CD14-positive monocyte (primary cell): Measurements from ENCODE around the gene FGD3. TPM values are rescaled to one million over a fixed set of nuclear protein-coding genes. Genes with fewer than 3 reads are reported as not detected.

Experiments used
- DNase-seq, 3 donors: peaks; one replicate each; pipeline ENCODE4 v3.0.0-alpha.2; 2011 to 2022
- H2AFZ ChIP-seq: 2 replicates; pipeline ENCODE4 v1.6.0; 2012; ENCODE audit warnings: mild to moderate bottlenecking, low read depth, low read length, inconsistent platforms; ENCODE audit not compliant: insufficient read depth, poor library complexity, severe bottlenecking
- H3K27ac ChIP-seq, 2 donors: 1 replicate in 1 of 2; 2 replicates in 1 of 2; pipeline ENCODE4 v1.5.1; 2012 to 2013; ENCODE audit warnings: low read length in 2 of 2, control low read depth in 1 of 2, inconsistent platforms in 1 of 2, low read depth in 1 of 2, mild to moderate bottlenecking in 1 of 2
- H3K27me3 ChIP-seq, 2 donors: one replicate each; pipeline versions ENCODE4 v1.6.0 to v1.6.1; 2011 to 2013; ENCODE audit warnings: low read length in 2 of 2; ENCODE audit not compliant: control insufficient read depth in 2 of 2, insufficient read depth in 2 of 2
- H3K36me3 ChIP-seq, 2 donors: replicated peaks in 1 of 2; 1 replicate in 1 of 2; 2 replicates in 1 of 2; pipeline versions ENCODE4 v1.5.1 to v1.6.1; 2012 to 2013; ENCODE audit warnings: low read length in 2 of 2, control low read depth in 1 of 2, inconsistent platforms in 1 of 2, mild to moderate bottlenecking in 1 of 2; ENCODE audit not compliant: insufficient read depth in 2 of 2, control insufficient read depth in 1 of 2
- H3K4me1 ChIP-seq, 2 donors: 1 replicate in 1 of 2; 2 replicates in 1 of 2; pipeline versions ENCODE4 v1.5.1 to v1.6.1; 2012 to 2013; ENCODE audit warnings: low read length in 2 of 2, control low read depth in 1 of 2, inconsistent platforms in 1 of 2, mild to moderate bottlenecking in 1 of 2, moderate library complexity in 1 of 2; ENCODE audit not compliant: insufficient read depth in 2 of 2, control insufficient read depth in 1 of 2
- H3K4me2 ChIP-seq: replicated peaks from 2 replicates; pipeline ENCODE3; 2012; ENCODE audit warnings: low read length, moderate library complexity, mild to moderate bottlenecking; ENCODE audit not compliant: poor library complexity, severe bottlenecking; ENCODE audit errors: extremely low read depth
- H3K4me3 ChIP-seq, 3 experiments: fragments of 200-600 bp in 1 of 3; sonication (generic) in 1 of 3; replicated peaks in 1 of 3; 1 replicate in 2 of 3; 2 replicates in 1 of 3; pipeline ENCODE4 v1.5.1; 2011 to 2013; ENCODE audit warnings: low read length in 3 of 3, mild to moderate bottlenecking in 3 of 3, control low read depth in 2 of 3, low read depth in 2 of 3, inconsistent platforms in 1 of 3, moderate library complexity in 1 of 3
- H3K79me2 ChIP-seq: 2 replicates; pipeline ENCODE4 v1.6.0; 2012; ENCODE audit warnings: mild to moderate bottlenecking, control low read depth, inconsistent platforms, low read length, moderate library complexity; ENCODE audit not compliant: insufficient read depth
- H3K9ac ChIP-seq: 2 replicates; pipeline ENCODE4 v1.6.0; 2017; ENCODE audit warnings: low read length, mild to moderate bottlenecking; ENCODE audit not compliant: insufficient read depth, poor library complexity, severe bottlenecking
- H3K9me3 ChIP-seq, 2 donors: replicated peaks in 1 of 2; 1 replicate in 1 of 2; 2 replicates in 1 of 2; pipeline versions ENCODE4 v1.5.1 to v1.6.1; 2012 to 2013; ENCODE audit warnings: low read length in 2 of 2, control low read depth in 1 of 2; ENCODE audit not compliant: control insufficient read depth in 1 of 2, insufficient read depth in 1 of 2
- H4K20me1 ChIP-seq: 2 replicates; pipeline ENCODE4 v1.6.0; 2012; ENCODE audit warnings: mild to moderate bottlenecking, low read length, control low read depth, moderate library complexity; ENCODE audit not compliant: insufficient read depth
- H3K27ac Mint-ChIP-seq, 7 donors: one replicate each; pipeline ENCODE4 v1.8.0; 2020; ENCODE audit warnings: mild to moderate bottlenecking in 7 of 7, mixed read lengths in 7 of 7, moderate library complexity in 6 of 7, inconsistent platforms in 2 of 7
- H3K27me3 Mint-ChIP-seq, 3 donors: one replicate each; pipeline ENCODE4 v1.8.0; 2021 to 2022; ENCODE audit warnings: low read depth in 3 of 3, mild to moderate bottlenecking in 3 of 3, mixed read lengths in 3 of 3, moderate library complexity in 3 of 3, inconsistent platforms in 1 of 3
- H3K36me3 Mint-ChIP-seq, 2 donors: one replicate each; pipeline ENCODE4 v1.8.0; 2020; ENCODE audit warnings: mixed read lengths in 2 of 2, inconsistent platforms in 1 of 2, mild to moderate bottlenecking in 1 of 2
- H3K4me1 Mint-ChIP-seq: one replicate; pipeline ENCODE4 v1.8.0; 2020; ENCODE audit warnings: mild to moderate bottlenecking, mixed read lengths
- H3K4me3 Mint-ChIP-seq, 2 donors: one replicate each; pipeline ENCODE4 v1.8.0; 2020; ENCODE audit warnings: mild to moderate bottlenecking in 2 of 2, mixed read lengths in 2 of 2, moderate library complexity in 1 of 2
- H3K9me3 Mint-ChIP-seq, 7 donors: one replicate each; pipeline ENCODE4 v1.8.0; 2020 to 2022; ENCODE audit warnings: mixed read lengths in 7 of 7, mild to moderate bottlenecking in 6 of 7, moderate library complexity in 6 of 7, inconsistent platforms in 2 of 7
- WGBS: methylation state at CpG from one replicate; pipeline ENCODE4 v1.1.5; 2013; ENCODE audit warnings: missing lambda C conversion rate; ENCODE audit not compliant: insufficient coverage; 5-methylcytosine and 5-hydroxymethylcytosine counted together
- intact Hi-C, 2 donors: fragments of 100-400 bp; cut with micrococcal nuclease; formaldehyde crosslinking; loops; one replicate each; pipeline versions ENCODE4 v1.15.0 to v1.15.1; 2023
- polyA plus RNA-seq, 3 donors: library from polyadenylated mRNA; depleted of rRNA in 1 of 3; unstranded in 2 of 3; stranded (reverse) in 1 of 3; fragments of 300-500 nt in 2 of 3; fragments of >200 nt in 1 of 3; fragmentation: Illumina TruSeq in 2 of 3; gene quantifications; 1 replicate in 2 of 3; 2 replicates in 1 of 3; pipeline ENCODE4 v1.2.3, GENCODE V29; 2012 to 2021
- TF ChIP-seq, protein P1 (sequence below): fragments of 200-600 bp; IDR thresholded peaks from one replicate; pipeline ENCODE4 v1.8.0; 2022; ENCODE audit warnings: antibody characterized with exemption, mild to moderate bottlenecking

The FGD3 gene
- polyA plus RNA-seq, 3 donors: 32.4 to 120 (median 56.2) TPM

DNA sequence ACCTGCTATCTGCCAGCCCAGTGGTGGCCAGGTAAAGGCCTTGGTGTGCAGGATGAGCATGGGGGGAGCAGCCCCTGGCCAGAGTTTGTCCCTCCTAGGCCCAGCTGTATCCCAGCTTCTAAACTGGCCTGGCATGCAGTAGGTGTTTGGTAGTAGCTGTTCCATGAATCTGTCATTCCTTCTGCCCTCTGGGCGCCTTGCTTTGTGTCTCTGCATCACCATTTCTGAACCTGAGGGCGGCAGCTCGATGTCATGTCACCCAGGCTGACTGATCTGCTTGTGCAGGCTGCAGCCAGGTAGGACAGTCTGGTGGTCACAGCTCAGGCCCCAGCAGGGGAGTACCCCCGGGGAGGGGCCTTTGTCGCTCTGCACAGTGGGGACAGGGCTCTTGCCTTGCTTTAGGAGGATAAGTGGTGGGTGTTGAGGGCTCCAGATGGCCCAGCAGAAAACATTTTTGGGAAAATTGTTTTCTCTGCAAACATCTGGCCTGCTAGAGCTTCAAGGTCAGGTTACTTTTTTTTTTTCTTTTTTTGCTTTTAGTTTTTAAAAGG lies 106.5 kb downstream of the FGD3 start:
- Histone ChIP-seq H2AFZ (no peak overlapping the region), H3K9me3 (no peaks in the 10 kb centered on the region), H3K27ac (no peak overlapping the region), H3K4me2 (no peak overlapping the region), H3K36me3 (no peaks in the 10 kb centered on the region), H4K20me1 (no peaks in the 10 kb centered on the region), H3K4me1 (peaks cover 21 to 34% of the 10 kb centered on the region in 2 donors), H3K4me3 (no peak overlapping the region), H3K9ac (no peak overlapping the region), H3K27me3 (no peaks in the 10 kb centered on the region), H3K79me2 (no peaks in the 10 kb centered on the region)
- TF ChIP-seq, protein P1, sequence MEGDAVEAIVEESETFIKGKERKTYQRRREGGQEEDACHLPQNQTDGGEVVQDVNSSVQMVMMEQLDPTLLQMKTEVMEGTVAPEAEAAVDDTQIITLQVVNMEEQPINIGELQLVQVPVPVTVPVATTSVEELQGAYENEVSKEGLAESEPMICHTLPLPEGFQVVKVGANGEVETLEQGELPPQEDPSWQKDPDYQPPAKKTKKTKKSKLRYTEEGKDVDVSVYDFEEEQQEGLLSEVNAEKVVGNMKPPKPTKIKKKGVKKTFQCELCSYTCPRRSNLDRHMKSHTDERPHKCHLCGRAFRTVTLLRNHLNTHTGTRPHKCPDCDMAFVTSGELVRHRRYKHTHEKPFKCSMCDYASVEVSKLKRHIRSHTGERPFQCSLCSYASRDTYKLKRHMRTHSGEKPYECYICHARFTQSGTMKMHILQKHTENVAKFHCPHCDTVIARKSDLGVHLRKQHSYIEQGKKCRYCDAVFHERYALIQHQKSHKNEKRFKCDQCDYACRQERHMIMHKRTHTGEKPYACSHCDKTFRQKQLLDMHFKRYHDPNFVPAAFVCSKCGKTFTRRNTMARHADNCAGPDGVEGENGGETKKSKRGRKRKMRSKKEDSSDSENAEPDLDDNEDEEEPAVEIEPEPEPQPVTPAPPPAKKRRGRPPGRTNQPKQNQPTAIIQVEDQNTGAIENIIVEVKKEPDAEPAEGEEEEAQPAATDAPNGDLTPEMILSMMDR: no peak
- WGBS: 94% methylated on average over 5 of the region's 5 CpGs
- no peak for DNase-seq
- peaks cover 32% of the 10 kb centered on the region for H3K4me1 Mint-ChIP-seq
- H3K27me3 Mint-ChIP-seq: peaks cover 1 to 7% (median 2%) of the 10 kb centered on the region in 3 donors
- intact Hi-C loops: no loop called here
- no peaks in the 10 kb centered on the region for H3K9me3 Mint-ChIP-seq
- H3K36me3 Mint-ChIP-seq: no peaks in the 10 kb centered on the region
- no peak overlapping the region for H3K4me3 Mint-ChIP-seq
- no peak overlapping the region for H3K27ac Mint-ChIP-seq

DNA sequence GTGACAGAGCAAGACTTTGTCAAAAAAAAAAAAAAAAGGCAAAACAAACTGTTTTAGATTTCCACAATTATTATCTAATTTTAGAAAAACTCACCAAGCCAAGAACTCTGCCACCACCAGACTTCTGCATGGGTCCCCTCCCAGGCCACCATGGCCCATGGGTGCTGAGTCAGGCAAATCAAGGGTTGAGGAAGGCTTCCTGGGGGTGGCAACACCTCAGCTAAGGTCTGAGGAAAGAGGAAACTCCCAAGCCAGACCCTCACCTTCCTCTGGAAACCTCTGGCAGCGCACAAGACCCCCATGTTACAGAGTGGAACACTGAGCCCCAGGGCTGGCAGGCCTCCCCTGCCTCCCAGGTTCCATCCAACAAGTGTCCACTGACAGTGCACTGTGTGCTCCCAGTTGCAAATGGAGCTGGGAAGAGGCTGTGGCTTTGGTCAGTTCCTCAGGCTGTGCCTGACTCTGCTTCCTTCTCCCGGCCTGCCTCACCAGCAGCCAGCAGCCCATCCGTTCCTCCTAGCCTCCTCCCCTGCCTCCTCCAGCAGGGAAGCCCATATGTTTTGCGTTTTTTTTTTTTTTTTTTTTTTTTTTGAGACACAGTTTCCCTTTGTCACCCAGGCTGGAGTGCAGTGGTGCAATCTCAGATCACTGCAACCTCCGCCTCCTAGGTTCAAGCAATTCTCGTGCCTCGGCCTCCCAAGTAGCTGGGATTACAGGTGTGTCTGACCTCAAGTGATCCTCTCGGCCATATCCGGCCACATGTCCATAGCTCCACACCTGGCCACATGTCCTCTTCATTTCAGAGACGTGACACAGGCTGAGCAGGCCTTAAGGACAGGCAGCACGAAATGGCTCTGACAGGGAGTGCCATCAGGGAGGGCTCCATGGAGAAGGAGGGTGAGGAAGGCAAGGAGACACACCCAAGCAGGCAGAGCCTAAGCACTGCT lies 107.7 kb downstream of the FGD3 start:
- DNase-seq: peak in 2 of 3 donors; percentile 40 to 45
- Mint-ChIP-seq H3K4me3 (no peak overlapping the region), H3K4me1 (peaks cover 40% of the 10 kb centered on the region), H3K9me3 (no peaks in the 10 kb centered on the region), H3K27me3 (peaks cover 1 to 6% (median 2%) of the 10 kb centered on the region in 3 donors), H3K36me3 (no peaks in the 10 kb centered on the region), H3K27ac (peak overlapping the region; percentile 62 to 85 (median 80))
- H4K20me1 ChIP-seq: no peaks in the 10 kb centered on the region
- no peak overlapping the region for H3K9ac ChIP-seq
- 25% methylated on average over 6 of the region's 11 CpGs for WGBS
- no peak overlapping the region for H3K4me3 ChIP-seq
- TF ChIP-seq, protein P1: no peak
- no peaks in the 10 kb centered on the region for H3K27me3 ChIP-seq
- peak overlapping the region; percentile 0 for H3K4me2 ChIP-seq
- peak overlapping the region in 1 of 2 donors; percentile 14 for H3K27ac ChIP-seq
- H3K36me3 ChIP-seq: no peaks in the 10 kb centered on the region
- H3K79me2 ChIP-seq: peaks cover 4% of the 10 kb centered on the region
- no peaks in the 10 kb centered on the region for H3K9me3 ChIP-seq
- intact Hi-C loops: no loop called here
- H2AFZ ChIP-seq: no peak overlapping the region
- H3K4me1 ChIP-seq: peaks cover 31 to 43% of the 10 kb centered on the region in 2 donors
